RWPE2 (cell line): ENCODE measurements around the gene ADGRB2.

ENCODE experiments used
- ATAC-seq: fragments of 200-7000 bp; cut with Tn5 transposase; 3 replicates; pipeline ENCODE4 v1.9.1; 2021; ENCODE audit warnings: low read depth
- DNase-seq: peaks from one replicate; pipeline ENCODE4 v3.0.0-alpha.2; 2020; ENCODE audit warnings: low spot score
- H3K27ac ChIP-seq: fragments of 450-650 bp; 2 replicates; pipeline ENCODE4 v1.5.1; 2017; ENCODE audit warnings: mild to moderate bottlenecking; ENCODE audit not compliant: poor library complexity, severe bottlenecking
- H3K27me3 ChIP-seq: fragments of 250-450 bp; sonication (Bioruptor Pico); 2 replicates; pipeline ENCODE4 v1.5.1; 2021; ENCODE audit warnings: mild to moderate bottlenecking, moderate library complexity; ENCODE audit not compliant: insufficient read depth, poor library complexity, severe bottlenecking
- H3K36me3 ChIP-seq: fragments of 250-450 bp; sonication (Bioruptor Pico); 2 replicates; pipeline ENCODE4 v1.5.1; 2020; ENCODE audit warnings: low read depth, mild to moderate bottlenecking, moderate library complexity
- H3K4me1 ChIP-seq: fragments of 250-450 bp; sonication (Bioruptor Pico); 2 replicates; pipeline ENCODE4 v1.5.1; 2021; ENCODE audit warnings: mild to moderate bottlenecking, moderate library complexity; ENCODE audit not compliant: insufficient read depth, poor library complexity, severe bottlenecking
- H3K4me3 ChIP-seq: fragments of 250-450 bp; sonication (Bioruptor Pico); 2 replicates; pipeline ENCODE4 v1.5.1; 2021; ENCODE audit warnings: mild to moderate bottlenecking, moderate library complexity; ENCODE audit not compliant: severe bottlenecking
- H3K9me3 ChIP-seq: fragments of 250-450 bp; sonication (Bioruptor Pico); 2 replicates; pipeline ENCODE4 v1.5.1; 2021; ENCODE audit warnings: mild to moderate bottlenecking, moderate library complexity; ENCODE audit not compliant: severe bottlenecking
- CTCF ChIP-seq: fragments of 450-650 bp; IDR thresholded peaks from one replicate; pipeline ENCODE4 v1.5.1; 2017; ENCODE audit warnings: mild to moderate bottlenecking, moderate library complexity; ENCODE audit not compliant: poor library complexity, severe bottlenecking

The ADGRB2 gene

GRCh38 chr1:31718327-31718897, 45.7 kb downstream of the ADGRB2 start:
- Histone ChIP-seq H3K4me3 (no peak overlapping the region), H3K36me3 (no peaks in the 10 kb centered on the region), H3K4me1 (peaks cover 15% of the 10 kb centered on the region), H3K9me3 (no peaks in the 10 kb centered on the region), H3K27me3 (no peaks in the 10 kb centered on the region), H3K27ac (peak overlapping the region; percentile 5)
- DNase-seq (no peak), ATAC-seq (peak; percentile 50; the same call in 2 of the 3 replicates)
- no peak for TF ChIP-seq CTCF

- H3K4me3 ChIP-seq = no peak overlapping the region
- no peaks in the 10 kb centered on the region for H3K36me3 ChIP-seq
- DNase-seq (no peak), ATAC-seq (peak; percentile 60)
- peak overlapping the region; percentile 5 for H3K27ac ChIP-seq
- no peak for TF ChIP-seq CTCF
- H3K27me3 ChIP-seq = no peaks in the 10 kb centered on the region
- no peaks in the 10 kb centered on the region for H3K9me3 ChIP-seq
- H3K4me1 ChIP-seq = peaks cover 25% of the 10 kb centered on the region
These were observed 46.8 kb downstream of the ADGRB2 start for GRCh38 chr1:31717341-31717740.

GRCh38 chr1:31715873-31716220, 48.3 kb downstream of the ADGRB2 start:
- no peak for ATAC-seq
- H3K36me3 ChIP-seq = no peaks in the 10 kb centered on the region
- no peaks in the 10 kb centered on the region for H3K9me3 ChIP-seq
- no peaks in the 10 kb centered on the region for H3K27me3 ChIP-seq
- H3K4me3 ChIP-seq = no peak overlapping the region
- peaks cover 28% of the 10 kb centered on the region for H3K4me1 ChIP-seq
- peak; percentile 41 for TF ChIP-seq CTCF
- H3K27ac ChIP-seq = no peak overlapping the region
- no peak for DNase-seq

- Histone ChIP-seq H3K27ac (no peak overlapping the region), H3K36me3 (no peaks in the 10 kb centered on the region), H3K9me3 (no peaks in the 10 kb centered on the region), H3K4me1 (peaks cover 28% of the 10 kb centered on the region), H3K27me3 (no peaks in the 10 kb centered on the region), H3K4me3 (no peak overlapping the region)
- peak; percentile 62 for TF ChIP-seq CTCF
- DNase-seq (no peak), ATAC-seq (peak; percentile 46)
These were observed 48.9 kb downstream of the ADGRB2 start for GRCh38 chr1:31715087-31715872.

- ATAC-seq = no peak
- TF ChIP-seq CTCF = no peak
- Histone ChIP-seq H3K4me1 (peaks cover 28% of the 10 kb centered on the region), H3K4me3 (no peak overlapping the region), H3K27ac (no peak overlapping the region), H3K27me3 (no peaks in the 10 kb centered on the region), H3K36me3 (no peaks in the 10 kb centered on the region), H3K9me3 (no peaks in the 10 kb centered on the region)
- no peak for DNase-seq
These were observed 49.6 kb downstream of the ADGRB2 start for GRCh38 chr1:31714442-31715086.
